Measurements from ENCODE around the gene TEX12.

The TEX12 gene

GRCh38 chr11:112211536-112211935, 44.4 kb downstream of the TEX12 start:
- DNase-seq (ENCODE audit: low read depth, low spot score), result no peak

GRCh38 chr11:112212290-112212689, 45.1 kb downstream of the TEX12 start:
- no peak for DNase-seq (ENCODE audit: low read depth, low spot score)

GRCh38 chr11:112212710-112213109, 45.5 kb downstream of the TEX12 start:
- no peak for DNase-seq (ENCODE audit: low read depth, low spot score)

- no peak for DNase-seq (ENCODE audit: low read depth, low spot score)
These were observed 46.6 kb downstream of the TEX12 start for GRCh38 chr11:112213753-112214152.

- no peak for DNase-seq (ENCODE audit: low read depth, low spot score)
These were observed 48.4 kb downstream of the TEX12 start for GRCh38 chr11:112215621-112216020.

- no peak for DNase-seq (ENCODE audit: low read depth, low spot score)
These were observed 49.5 kb downstream of the TEX12 start for GRCh38 chr11:112216561-112217105.

- DNase-seq (ENCODE audit: low read depth, low spot score), result peak; percentile 44
These were observed 52.5 kb downstream of the TEX12 start for GRCh38 chr11:112219476-112220232.

- no peak for DNase-seq (ENCODE audit: low read depth, low spot score)
These were observed 54.2 kb downstream of the TEX12 start for GRCh38 chr11:112221274-112221835.
